GM12891 (cell line): ENCODE measurements around the gene LCN6.

ENCODE experiments used
- DNase-seq: peaks from one replicate; pipeline ENCODE4 v3.0.0; 2011; ENCODE audit warnings: low spot score; ENCODE audit not compliant: insufficient read length
- FAIRE-seq: peaks from 2 replicates; lab custom pipeline; 2011; peaks lifted over from hg19 to GRCh38; lab: Jason Lieb, UNC
- PAX5 ChIP-seq: IDR thresholded peaks from 2 replicates; pipeline ENCODE4 v1.6.1; 2011; ENCODE audit warnings: low read length, moderate library complexity, mild to moderate bottlenecking; ENCODE audit not compliant: insufficient read depth, severe bottlenecking
- POLR2A ChIP-seq: IDR thresholded peaks from 2 replicates; pipeline ENCODE4 v1.6.1; 2011; ENCODE audit warnings: low read depth, low read length, control low read depth
- POLR2AphosphoS5 ChIP-seq: IDR thresholded peaks from 2 replicates; pipeline ENCODE4 v1.6.1; 2011; ENCODE audit warnings: low read depth, low read length, control low read depth
- POU2F2 ChIP-seq: IDR thresholded peaks from 2 replicates; pipeline ENCODE4 v1.6.1; 2011; ENCODE audit warnings: low read depth, mild to moderate bottlenecking, control low read depth, low read length, moderate library complexity
- SPI1 ChIP-seq: IDR thresholded peaks from 2 replicates; pipeline ENCODE4 v1.6.1; 2011; ENCODE audit warnings: low read depth, low read length, control low read depth
- TAF1 ChIP-seq: IDR thresholded peaks from 2 replicates; pipeline ENCODE4 v1.6.1; 2011; ENCODE audit warnings: low read depth, low read length, control low read depth

Gene LCN6

GRCh38 chr9:136700959-136701667, 47.2 kb downstream of the LCN6 start:
- DNase-seq: peak; percentile 64
- TF ChIP-seq POLR2AphosphoS5 (peak; percentile 66; the same call in 1 of the 2 replicates), TAF1 (peak; percentile 48; the same call in 1 of the 2 replicates), POLR2A (peak; percentile 73), SPI1 (no peak), PAX5 (no peak), POU2F2 (no peak)
- peak; percentile 96 for FAIRE-seq

GRCh38 chr9:136700304-136700703, 48.0 kb downstream of the LCN6 start:
- DNase-seq (no peak), FAIRE-seq (no peak)
- TF ChIP-seq POLR2AphosphoS5 (no peak), PAX5 (no peak), TAF1 (no peak), SPI1 (no peak), POU2F2 (no peak), POLR2A (no peak)

DNA sequence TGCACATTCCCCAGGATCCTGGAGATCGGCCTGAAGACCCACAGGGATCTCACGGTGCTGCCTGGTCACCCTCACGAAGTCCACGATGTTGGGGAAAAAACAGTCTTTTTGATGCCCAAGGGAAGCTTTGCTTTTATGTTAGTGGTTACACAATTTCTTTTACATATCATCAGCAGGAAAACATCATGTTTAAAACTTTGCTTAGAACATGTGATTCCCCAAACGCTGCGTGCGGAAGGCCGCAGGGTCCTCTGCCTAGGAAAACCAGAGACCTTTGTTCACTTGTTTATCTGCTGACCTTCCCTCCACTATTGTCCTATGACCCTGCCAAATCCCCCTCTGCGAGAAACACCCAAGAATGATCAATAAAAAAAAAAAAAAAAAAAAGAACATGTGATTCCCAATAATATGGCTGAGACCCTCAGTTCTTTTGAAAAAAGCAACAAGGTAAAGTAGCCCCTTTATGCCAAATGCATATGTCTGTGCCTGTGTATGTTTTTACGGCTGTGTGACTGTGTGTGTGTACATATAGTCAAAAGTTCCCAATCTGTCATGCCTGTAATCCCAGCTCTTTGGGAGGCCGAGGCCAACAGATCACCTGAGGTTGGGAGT, 49.6 kb downstream of the LCN6 start:
- TF ChIP-seq POLR2A (no peak), POLR2AphosphoS5 (no peak), PAX5 (no peak), POU2F2 (no peak), SPI1 (no peak), TAF1 (no peak)
- FAIRE-seq (no peak), DNase-seq (no peak)

DNA sequence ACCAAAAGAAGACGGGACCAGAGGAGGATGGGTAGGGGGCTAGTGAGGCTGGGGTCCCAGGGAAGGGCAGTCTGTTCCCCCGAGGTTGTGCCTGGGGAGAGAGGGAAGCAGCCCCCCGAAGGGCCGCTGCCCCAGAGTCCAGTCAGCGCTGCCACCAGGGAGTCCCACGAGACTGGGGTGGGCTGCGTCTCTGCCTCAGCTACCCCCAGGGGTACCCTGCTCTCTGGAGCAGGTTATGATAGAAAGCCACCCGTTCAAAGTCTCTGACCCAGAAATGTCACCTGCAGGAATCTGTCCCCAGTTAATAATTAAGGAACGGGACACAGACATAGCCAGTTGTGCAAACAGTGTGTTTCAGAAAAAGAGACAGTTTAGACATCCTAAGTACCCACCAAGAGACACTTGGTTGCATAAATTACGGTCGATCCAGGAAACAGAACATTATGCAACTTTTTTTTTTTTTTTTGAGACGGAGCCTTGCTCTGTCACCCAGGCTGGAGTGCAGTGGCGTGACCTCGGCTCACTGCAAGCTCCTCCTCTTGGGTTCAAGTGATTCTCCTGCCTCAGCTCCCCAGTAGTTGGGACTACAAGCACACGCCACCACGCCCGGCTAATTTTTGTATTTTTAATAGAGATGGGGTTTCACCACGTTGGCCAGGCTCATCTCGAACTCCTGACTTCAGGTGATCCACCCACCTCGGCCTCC, 50.4 kb downstream of the LCN6 start:
- TF ChIP-seq TAF1: no peak
- TF ChIP-seq POU2F2: no peak
- TF ChIP-seq POLR2A: no peak
- FAIRE-seq (no peak), DNase-seq (no peak)

- no peak for FAIRE-seq
- TF ChIP-seq TAF1 (no peak), PAX5 (no peak), POLR2A (no peak), POU2F2 (no peak), SPI1 (no peak), POLR2AphosphoS5 (no peak)
- DNase-seq: no peak
Measured at GRCh38 chr9:136697146-136697820, 51.0 kb downstream of the LCN6 start.

DNA sequence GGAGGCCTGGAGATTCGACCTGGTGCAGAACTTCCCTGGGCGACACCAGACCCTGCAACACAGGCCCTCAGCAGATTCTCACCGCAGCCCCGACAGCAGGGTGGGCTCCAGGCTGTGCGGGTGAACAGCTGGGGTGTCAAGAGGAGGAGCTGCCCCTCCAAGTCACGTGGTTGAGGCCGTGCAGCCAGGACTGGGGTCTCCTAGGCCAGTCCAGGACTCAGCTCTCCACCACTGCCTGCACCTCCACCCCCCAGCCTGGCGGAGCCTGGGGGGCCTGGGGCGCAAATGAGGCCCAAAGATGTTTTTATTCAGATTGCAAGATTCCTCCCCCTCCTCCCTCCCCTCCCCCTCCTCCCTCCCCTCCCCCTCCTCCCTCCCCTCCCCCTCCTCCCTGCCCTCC, 51.8 kb downstream of the LCN6 start:
- no peak for FAIRE-seq
- TF ChIP-seq PAX5: no peak
- no peak for DNase-seq

GRCh38 chr9:136695955-136696354, 52.4 kb downstream of the LCN6 start:
- DNase-seq (no peak), FAIRE-seq (no peak)
- no peak for TF ChIP-seq PAX5
- no peak for TF ChIP-seq POU2F2
- no peak for TF ChIP-seq POLR2AphosphoS5
- no peak for TF ChIP-seq POLR2A
- no peak for TF ChIP-seq TAF1

DNA sequence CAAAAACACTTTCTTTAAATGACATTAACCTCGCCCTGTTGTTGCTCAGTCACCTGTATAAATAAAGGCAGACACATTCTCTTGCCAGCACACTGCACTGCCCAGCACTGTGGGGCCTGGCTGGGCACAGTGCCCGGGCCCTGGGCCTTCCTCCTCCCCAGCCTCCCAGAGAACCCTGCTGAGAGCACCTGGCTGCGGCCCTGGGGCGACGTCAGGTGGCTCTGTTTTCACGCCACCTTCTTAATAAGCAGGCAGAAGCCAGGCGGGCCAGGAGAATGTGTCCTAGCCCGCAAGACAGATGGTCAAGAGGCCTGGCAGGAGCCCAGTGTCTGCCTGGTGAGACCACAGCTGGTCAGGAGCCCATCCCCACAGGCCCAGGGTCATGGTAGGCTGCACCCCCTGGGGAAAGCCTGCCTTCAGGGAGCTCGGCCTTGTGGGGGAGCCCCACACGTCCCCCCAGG, 52.9 kb downstream of the LCN6 start:
- FAIRE-seq (no peak), DNase-seq (no peak)
- no peak for TF ChIP-seq POLR2AphosphoS5

DNA sequence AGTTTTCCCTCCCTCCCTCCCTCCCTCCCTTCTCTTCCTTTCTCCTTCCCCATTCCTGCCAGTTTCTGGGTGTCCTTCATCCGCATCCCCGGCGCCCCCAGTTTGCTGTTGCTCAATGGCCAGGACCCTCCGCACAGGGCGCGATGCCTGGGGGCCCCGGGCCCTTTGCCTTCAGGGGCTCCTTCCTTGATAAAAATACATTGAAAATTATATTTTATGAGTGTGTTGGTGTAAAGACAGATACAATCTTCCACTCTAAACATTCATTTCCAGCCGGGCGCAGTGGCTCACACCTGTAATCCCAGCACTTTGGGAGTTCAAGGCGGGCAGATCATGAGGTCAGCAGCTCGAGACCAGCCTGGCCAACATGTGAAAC, 53.5 kb downstream of the LCN6 start:
- no peak for TF ChIP-seq PAX5
- TF ChIP-seq SPI1: no peak
- TF ChIP-seq POLR2A: no peak
- TF ChIP-seq POU2F2: no peak
- no peak for TF ChIP-seq TAF1
- TF ChIP-seq POLR2AphosphoS5: no peak
- no peak for DNase-seq
- no peak for FAIRE-seq

DNA sequence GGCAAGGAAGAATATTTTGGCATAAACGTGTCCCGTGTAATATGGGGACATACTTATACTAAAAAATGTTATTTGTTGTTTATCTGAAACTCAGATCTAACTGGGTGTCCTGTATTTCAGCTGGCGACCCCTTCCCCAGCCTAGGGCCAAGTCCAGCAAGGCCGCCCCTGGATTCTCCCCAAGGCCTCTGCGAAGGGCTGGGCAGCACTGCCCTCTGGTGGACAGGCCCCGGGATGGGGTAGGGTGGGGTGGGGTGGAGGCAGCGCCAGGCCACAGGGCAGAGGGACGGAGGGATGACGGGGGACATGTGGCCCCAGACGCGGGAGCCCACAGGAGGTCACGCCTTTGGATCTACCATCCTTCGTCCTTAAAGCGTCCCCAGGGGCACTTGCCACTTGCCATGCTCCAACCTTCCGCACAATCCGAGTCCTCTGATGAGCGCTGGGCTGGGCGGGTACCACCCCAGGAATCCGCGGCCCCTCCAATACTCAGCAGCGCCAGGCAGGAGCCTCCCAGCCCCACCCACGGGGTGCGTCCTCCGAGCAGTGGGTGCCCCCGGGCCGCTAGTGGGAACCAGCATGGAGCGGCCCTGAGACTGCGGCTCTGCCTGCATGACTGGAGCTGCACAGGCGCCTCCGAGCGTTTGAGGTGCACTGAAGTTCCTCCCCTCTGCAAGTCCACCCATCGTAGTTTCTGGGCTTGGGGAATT, 54.0 kb downstream of the LCN6 start:
- FAIRE-seq: no peak
- TF ChIP-seq POLR2AphosphoS5 (no peak), TAF1 (no peak), POLR2A (no peak), POU2F2 (no peak), PAX5 (no peak), SPI1 (no peak)
- DNase-seq: no peak
